Measurements from ENCODE around the gene GPAM. TPM values are rescaled to one million over a fixed set of nuclear protein-coding genes. Genes with fewer than 3 reads are reported as not detected.

Gene GPAM
- total and polyA plus RNA-seq, 2 of the 8 experiments (the other 6 are each of a cell fraction or from before 2014, with no cell fraction given): 5.5 to 15.5 TPM

DNA sequence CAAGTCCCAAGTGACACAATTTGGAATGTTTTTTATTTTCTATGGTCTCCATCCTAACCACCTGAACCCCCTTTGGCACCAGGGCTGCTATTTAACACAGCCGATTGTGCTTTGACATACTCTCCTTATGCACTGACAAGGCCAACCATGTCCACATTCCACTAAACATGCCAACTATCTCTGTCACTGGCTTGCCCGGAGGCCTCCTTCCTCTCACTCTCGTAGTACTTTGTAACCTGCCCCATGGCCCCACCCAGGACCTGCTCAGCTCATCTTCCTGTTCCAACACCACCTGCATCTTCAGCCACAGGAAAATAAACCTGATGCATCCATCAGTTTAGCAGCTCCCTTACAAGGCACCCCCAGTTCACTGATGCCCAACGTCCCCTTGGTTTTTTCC lies 63.1 kb downstream of the GPAM start (continued):
- no peak for TF ChIP-seq RAD21 (IDR thresholded peaks at IDR 0.05 in 1 of 2, conservative IDR thresholded peaks at IDR 0.05 in 1 of 2; ENCODE audit: low read depth in 2 of 2, low read length in 2 of 2)
- no peak for TF ChIP-seq HDAC6 (IDR thresholded peaks at IDR 0.05; ENCODE audit: low read depth, low read length)
- no peak for TF ChIP-seq ATF3 (IDR thresholded peaks at IDR 0.05; ENCODE audit: insufficient read depth, low read depth, low read length)
- no peak for TF ChIP-seq RFX5 (IDR thresholded peaks at IDR 0.05; ENCODE audit: borderline replicate concordance, low read depth, low read length)
- TF ChIP-seq BCL11A (IDR thresholded peaks at IDR 0.05; ENCODE audit: low read depth in 2 of 2, low read length in 2 of 2): no peak
- no peak for TF ChIP-seq GTF2F1 (IDR thresholded peaks at IDR 0.05; ENCODE audit: borderline replicate concordance, low read depth, low read length)

Data from H1 (cell line).